ENCODE measurements around the gene GBX2.

GBX2 gene

GRCh38 chr2:236120829-236121228 lies 47.4 kb downstream of the GBX2 start:
- no peaks in the 10 kb centered on the region for H3K27me3 ChIP-seq (ENCODE audit: insufficient read depth, low read length)
- H2AFZ ChIP-seq (ENCODE audit: low read depth, low read length) = no peak overlapping the region
- H3K4me1 ChIP-seq (ENCODE audit: insufficient read depth, low read length) = peaks cover 10% of the 10 kb centered on the region
- peaks cover 30% of the 10 kb centered on the region for H3K36me3 ChIP-seq (ENCODE audit: insufficient read depth, low read length)
- H3K4me3 ChIP-seq (ENCODE audit: low read length) = no peak overlapping the region
- no peaks in the 10 kb centered on the region for H3K9me3 ChIP-seq (ENCODE audit: low read length)

- peaks cover 25% of the 10 kb centered on the region for H3K36me3 ChIP-seq (ENCODE audit: insufficient read depth, low read length)
- no peaks in the 10 kb centered on the region for H3K27me3 ChIP-seq (ENCODE audit: insufficient read depth, low read length)
- peaks cover 10% of the 10 kb centered on the region for H3K4me1 ChIP-seq (ENCODE audit: insufficient read depth, low read length)
- no peak overlapping the region for H3K4me3 ChIP-seq (ENCODE audit: low read length)
- no peaks in the 10 kb centered on the region for H3K9me3 ChIP-seq (ENCODE audit: low read length)
- H2AFZ ChIP-seq (ENCODE audit: low read depth, low read length) = no peak overlapping the region
Measured at GRCh38 chr2:236120141-236120601, 48.0 kb downstream of the GBX2 start.

- Histone ChIP-seq H2AFZ (ENCODE audit: low read depth, low read length) (no peak overlapping the region), H3K27me3 (ENCODE audit: insufficient read depth, low read length) (no peaks in the 10 kb centered on the region), H3K4me3 (ENCODE audit: low read length) (no peak overlapping the region), H3K36me3 (ENCODE audit: insufficient read depth, low read length) (peaks cover 23% of the 10 kb centered on the region), H3K4me1 (ENCODE audit: insufficient read depth, low read length) (peaks cover 10% of the 10 kb centered on the region), H3K9me3 (ENCODE audit: low read length) (no peaks in the 10 kb centered on the region)
Measured at GRCh38 chr2:236119476-236119875, 48.7 kb downstream of the GBX2 start.

GRCh38 chr2:236119003-236119402 lies 49.2 kb downstream of the GBX2 start:
- Histone ChIP-seq H3K27me3 (ENCODE audit: insufficient read depth, low read length) (no peaks in the 10 kb centered on the region), H3K36me3 (ENCODE audit: insufficient read depth, low read length) (peaks cover 19% of the 10 kb centered on the region), H2AFZ (ENCODE audit: low read depth, low read length) (no peak overlapping the region), H3K4me1 (ENCODE audit: insufficient read depth, low read length) (peaks cover 10% of the 10 kb centered on the region), H3K4me3 (ENCODE audit: low read length) (no peak overlapping the region), H3K9me3 (ENCODE audit: low read length) (no peaks in the 10 kb centered on the region)

- Histone ChIP-seq H3K9me3 (ENCODE audit: low read length) (peaks cover 4% of the 10 kb centered on the region), H3K27me3 (ENCODE audit: insufficient read depth, low read length) (no peaks in the 10 kb centered on the region), H3K4me1 (ENCODE audit: insufficient read depth, low read length) (peaks cover 10% of the 10 kb centered on the region)
Measured at GRCh38 chr2:236117861-236118269, 50.3 kb downstream of the GBX2 start.

GRCh38 chr2:236117401-236117800 lies 50.8 kb downstream of the GBX2 start:
- Histone ChIP-seq H3K4me3 (ENCODE audit: low read length) (no peak overlapping the region), H2AFZ (ENCODE audit: low read depth, low read length) (no peak overlapping the region), H3K36me3 (ENCODE audit: insufficient read depth, low read length) (peaks cover 12% of the 10 kb centered on the region), H3K4me1 (ENCODE audit: insufficient read depth, low read length) (peaks cover 10% of the 10 kb centered on the region), H3K27me3 (ENCODE audit: insufficient read depth, low read length) (no peaks in the 10 kb centered on the region), H3K9me3 (ENCODE audit: low read length) (peaks cover 4% of the 10 kb centered on the region)

More at GRCh38 chr2:236117861-236118269, 50.3 kb downstream of the GBX2 start:
- H3K36me3 ChIP-seq (ENCODE audit: insufficient read depth, low read length) = peaks cover 14% of the 10 kb centered on the region
- H2AFZ ChIP-seq (ENCODE audit: low read depth, low read length) = no peak overlapping the region
- H3K4me3 ChIP-seq (ENCODE audit: low read length) = no peak overlapping the region

All from neuron (in vitro differentiated cells).